ENCODE results near the gene UNC45A.
A peak's percentile ranks its signal among the peaks of the same experiment; 100 is the strongest.

UNC45A gene

DNA sequence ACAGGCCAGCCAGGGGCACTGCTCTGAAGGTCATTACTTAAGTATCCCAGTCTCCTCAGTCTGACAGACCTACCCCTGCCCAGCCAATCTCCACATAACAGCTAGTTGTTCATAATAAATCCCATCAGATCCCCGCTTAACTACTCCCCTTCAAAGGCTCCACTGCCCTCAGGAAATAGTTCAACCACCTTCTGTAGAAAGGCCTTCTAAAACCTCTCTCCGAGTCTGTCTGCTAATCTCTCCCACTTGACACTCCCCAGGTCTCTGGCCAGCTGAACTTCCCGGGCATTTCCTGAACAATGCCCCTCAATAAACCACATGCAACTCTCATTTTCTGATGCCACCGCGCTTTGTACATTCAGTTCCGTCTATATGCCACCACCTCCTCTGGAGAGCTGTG, 53.2 kb downstream of the UNC45A start:
- Histone ChIP-seq H3K9me3 (ENCODE audit: control insufficient read depth, low read depth, low read length) (no peaks in the 10 kb centered on the region), H3K9ac (ENCODE audit: low read length) (no peak overlapping the region), H3K4me1 (ENCODE audit: control insufficient read depth, low read depth, low read length) (peaks cover 4% of the 10 kb centered on the region), H3K4me3 (ENCODE audit: low read length) (no peak overlapping the region), H3K27me3 (ENCODE audit: control insufficient read depth, insufficient read depth, low read length) (no peaks in the 10 kb centered on the region), H3K36me3 (ENCODE audit: control insufficient read depth, low read depth, low read length) (peaks cover 12% of the 10 kb centered on the region), H3K27ac (ENCODE audit: low read length) (no peak overlapping the region)

DNA sequence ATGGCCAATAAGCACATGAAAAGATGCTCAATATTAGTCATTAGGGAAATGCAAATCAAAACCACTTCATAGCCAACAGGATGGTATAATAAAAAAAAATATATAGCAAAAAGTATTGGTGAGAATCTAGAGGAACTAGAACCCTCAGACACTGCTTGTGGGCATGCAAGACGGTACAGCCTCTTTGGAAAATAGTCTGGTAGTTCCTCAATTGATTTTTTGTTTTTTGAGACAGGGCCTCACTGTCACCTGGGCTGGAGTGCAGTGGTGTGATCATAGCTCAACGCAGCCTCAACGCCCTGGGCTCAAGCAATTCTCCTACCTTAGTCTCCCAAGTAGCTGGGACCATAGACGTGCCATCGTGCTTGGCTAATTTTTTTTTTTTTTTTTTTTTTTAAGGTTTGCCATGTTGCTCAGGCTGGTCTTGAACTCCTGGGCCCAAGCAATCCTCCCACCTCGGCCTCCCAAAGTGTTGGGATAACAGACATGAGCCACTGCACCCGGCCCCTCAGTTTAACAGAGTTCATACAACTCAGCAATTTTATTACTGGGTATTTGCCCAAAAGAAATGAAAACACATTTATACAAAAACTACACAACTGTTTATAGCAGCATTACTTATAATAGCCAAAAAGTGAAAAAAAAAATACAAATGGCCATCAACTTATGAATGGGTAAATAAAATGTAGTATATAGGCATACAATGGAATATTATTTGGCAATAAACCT, 54.1 kb downstream of the UNC45A start:
- Histone ChIP-seq H3K4me3 (ENCODE audit: low read length) (no peak overlapping the region), H3K27ac (ENCODE audit: low read length) (no peak overlapping the region), H3K9ac (ENCODE audit: low read length) (no peak overlapping the region)

GRCh38 chr15:90990446-90990845, 55.4 kb downstream of the UNC45A start:
- Histone ChIP-seq H3K27ac (ENCODE audit: low read length) (no peak overlapping the region), H3K9me3 (ENCODE audit: control insufficient read depth, low read depth, low read length) (no peaks in the 10 kb centered on the region), H3K4me3 (ENCODE audit: low read length) (no peak overlapping the region), H3K4me1 (ENCODE audit: control insufficient read depth, low read depth, low read length) (peaks cover 6% of the 10 kb centered on the region), H3K9ac (ENCODE audit: low read length) (no peak overlapping the region), H3K36me3 (ENCODE audit: control insufficient read depth, low read depth, low read length) (no peaks in the 10 kb centered on the region), H3K27me3 (ENCODE audit: control insufficient read depth, insufficient read depth, low read length) (no peaks in the 10 kb centered on the region)

More for the DNA sequence above, 54.1 kb downstream of the UNC45A start:
- peaks cover 4% of the 10 kb centered on the region for H3K36me3 ChIP-seq (ENCODE audit: control insufficient read depth, low read depth, low read length)
- H3K9me3 ChIP-seq (ENCODE audit: control insufficient read depth, low read depth, low read length), result no peaks in the 10 kb centered on the region
- peaks cover 4% of the 10 kb centered on the region for H3K4me1 ChIP-seq (ENCODE audit: control insufficient read depth, low read depth, low read length)
- H3K27me3 ChIP-seq (ENCODE audit: control insufficient read depth, insufficient read depth, low read length), result no peaks in the 10 kb centered on the region

GRCh38 chr15:90991587-90992285, 56.7 kb downstream of the UNC45A start:
- Histone ChIP-seq H3K27me3 (ENCODE audit: control insufficient read depth, insufficient read depth, low read length) (no peaks in the 10 kb centered on the region), H3K27ac (ENCODE audit: low read length) (no peak overlapping the region), H3K9ac (ENCODE audit: low read length) (no peak overlapping the region), H3K4me1 (ENCODE audit: control insufficient read depth, low read depth, low read length) (peaks cover 8% of the 10 kb centered on the region), H3K9me3 (ENCODE audit: control insufficient read depth, low read depth, low read length) (no peaks in the 10 kb centered on the region), H3K4me3 (ENCODE audit: low read length) (no peak overlapping the region), H3K36me3 (ENCODE audit: control insufficient read depth, low read depth, low read length) (no peaks in the 10 kb centered on the region)

DNA sequence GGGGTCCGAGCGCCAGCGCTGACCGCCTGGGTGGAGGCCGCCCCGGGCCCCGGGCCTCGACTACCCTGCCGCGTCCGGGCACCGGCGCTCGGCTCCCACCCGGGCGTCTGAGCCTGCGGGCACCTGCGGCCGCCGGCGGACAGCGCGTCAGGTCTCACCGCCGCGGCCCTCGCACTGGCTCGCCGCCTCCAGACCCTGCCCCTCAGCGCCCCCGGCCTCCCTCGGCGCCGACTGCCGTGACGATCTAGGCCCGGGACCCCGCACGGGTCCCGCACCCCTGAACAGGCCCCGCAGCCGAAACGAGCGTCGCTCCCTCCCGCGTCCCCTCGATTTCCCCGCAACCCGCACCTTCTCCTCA, 59.0 kb downstream of the UNC45A start:
- peak overlapping the region; percentile 86 for H3K9ac ChIP-seq (ENCODE audit: low read length)
- H3K4me3 ChIP-seq (ENCODE audit: low read length), result peak overlapping the region; percentile 93
- H3K9me3 ChIP-seq (ENCODE audit: control insufficient read depth, low read depth, low read length), result no peaks in the 10 kb centered on the region
- peaks cover 20% of the 10 kb centered on the region for H3K36me3 ChIP-seq (ENCODE audit: control insufficient read depth, low read depth, low read length)
- H3K27ac ChIP-seq (ENCODE audit: low read length), result peak overlapping the region; percentile 48
- H3K27me3 ChIP-seq (ENCODE audit: control insufficient read depth, insufficient read depth, low read length), result no peaks in the 10 kb centered on the region
- H3K4me1 ChIP-seq (ENCODE audit: control insufficient read depth, low read depth, low read length), result peaks cover 8% of the 10 kb centered on the region

GRCh38 chr15:90994417-90995311, 59.6 kb downstream of the UNC45A start, which contains the start of gene PRC1:
Gene PRC1, minus strand, starts transcription at chr15:90994535. Its CDS starts 118 bp downstream, at chr15:90994417.
- Histone ChIP-seq H3K4me3 (ENCODE audit: low read length) (peak within 1 kb of the TSS; percentile 93), H3K9me3 (ENCODE audit: control insufficient read depth, low read depth, low read length) (no peaks in the 10 kb centered on the region), H3K9ac (ENCODE audit: low read length) (peak within 1 kb of the TSS; percentile 93), H3K27ac (ENCODE audit: low read length) (peak within 1 kb of the TSS; percentile 82), H3K4me1 (ENCODE audit: control insufficient read depth, low read depth, low read length) (peaks cover 8% of the 10 kb centered on the region), H3K36me3 (ENCODE audit: control insufficient read depth, low read depth, low read length) (peaks cover 23% of the 10 kb centered on the region), H3K27me3 (ENCODE audit: control insufficient read depth, insufficient read depth, low read length) (no peaks in the 10 kb centered on the region)

GRCh38 chr15:90998737-90999136, 63.7 kb downstream of the UNC45A start:
- H3K36me3 ChIP-seq (ENCODE audit: control insufficient read depth, low read depth, low read length), result peaks cover 47% of the 10 kb centered on the region
- H3K4me3 ChIP-seq (ENCODE audit: low read length), result no peak overlapping the region
- H3K27ac ChIP-seq (ENCODE audit: low read length), result no peak overlapping the region
- peaks cover 5% of the 10 kb centered on the region for H3K4me1 ChIP-seq (ENCODE audit: control insufficient read depth, low read depth, low read length)
- H3K9ac ChIP-seq (ENCODE audit: low read length), result no peak overlapping the region
- no peaks in the 10 kb centered on the region for H3K27me3 ChIP-seq (ENCODE audit: control insufficient read depth, insufficient read depth, low read length)
- H3K9me3 ChIP-seq (ENCODE audit: control insufficient read depth, low read depth, low read length), result no peaks in the 10 kb centered on the region

DNA sequence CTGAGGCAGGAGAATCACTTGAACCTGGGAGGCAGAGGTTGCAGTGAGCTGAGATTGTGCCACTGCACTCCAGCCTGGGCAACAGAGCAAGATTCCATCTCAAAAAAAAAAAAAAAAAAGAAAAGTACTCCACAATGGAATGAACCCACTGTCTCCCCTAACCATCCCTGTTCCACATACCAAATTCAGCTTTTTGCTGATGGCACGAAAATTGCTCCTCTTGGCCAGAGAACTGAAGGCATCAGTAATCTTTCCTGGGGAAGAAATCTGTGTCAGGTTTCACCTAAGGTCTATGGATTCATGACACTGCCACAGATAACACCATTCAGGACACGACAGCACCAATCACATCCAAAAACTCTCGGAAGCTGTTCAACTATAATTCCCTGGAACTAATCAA, 66.1 kb downstream of the UNC45A start:
- Histone ChIP-seq H3K36me3 (ENCODE audit: control insufficient read depth, low read depth, low read length) (peaks cover 62% of the 10 kb centered on the region), H3K4me3 (ENCODE audit: low read length) (no peak overlapping the region), H3K27me3 (ENCODE audit: control insufficient read depth, insufficient read depth, low read length) (no peaks in the 10 kb centered on the region), H3K27ac (ENCODE audit: low read length) (no peak overlapping the region), H3K9ac (ENCODE audit: low read length) (no peak overlapping the region), H3K9me3 (ENCODE audit: control insufficient read depth, low read depth, low read length) (no peaks in the 10 kb centered on the region), H3K4me1 (ENCODE audit: control insufficient read depth, low read depth, low read length) (no peaks in the 10 kb centered on the region)
